HG02885 (cell line): Measurements from ENCODE around the gene ZC3H7B.
"Not testable (repeated sequence)": the region's sequence is repeated elsewhere in the genome, so short reads cannot be mapped to it uniquely, and the experiment has no call there.

Source experiments
- ATAC-seq: cut with Tn5 transposase; IDR thresholded peaks from one replicate; pipeline ENCODE4 v1.9.1; 2021; ENCODE audit warnings: mild to moderate bottlenecking; ENCODE audit not compliant: unreplicated experiment, poor library complexity

ZC3H7B gene

DNA sequence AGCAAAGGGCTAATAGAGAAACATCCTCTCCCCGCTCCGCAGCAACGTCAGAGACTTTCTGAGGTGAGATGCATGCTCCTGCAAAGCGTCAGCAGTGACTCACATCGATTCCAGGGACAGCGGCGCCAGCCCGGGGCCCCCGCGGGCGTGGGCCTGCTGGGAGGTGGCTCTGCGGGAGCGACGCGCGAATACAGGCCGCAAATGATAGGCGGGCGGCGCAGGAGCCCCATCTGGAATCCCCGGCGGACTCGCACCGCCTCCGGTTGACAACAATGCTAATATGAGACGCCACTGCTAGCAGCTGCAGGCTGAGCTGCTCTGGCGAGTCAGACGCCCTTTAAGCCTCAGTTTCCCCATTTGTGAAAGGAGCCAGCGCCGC, 15.9 kb upstream of the ZC3H7B start:
- ATAC-seq: no peak

DNA sequence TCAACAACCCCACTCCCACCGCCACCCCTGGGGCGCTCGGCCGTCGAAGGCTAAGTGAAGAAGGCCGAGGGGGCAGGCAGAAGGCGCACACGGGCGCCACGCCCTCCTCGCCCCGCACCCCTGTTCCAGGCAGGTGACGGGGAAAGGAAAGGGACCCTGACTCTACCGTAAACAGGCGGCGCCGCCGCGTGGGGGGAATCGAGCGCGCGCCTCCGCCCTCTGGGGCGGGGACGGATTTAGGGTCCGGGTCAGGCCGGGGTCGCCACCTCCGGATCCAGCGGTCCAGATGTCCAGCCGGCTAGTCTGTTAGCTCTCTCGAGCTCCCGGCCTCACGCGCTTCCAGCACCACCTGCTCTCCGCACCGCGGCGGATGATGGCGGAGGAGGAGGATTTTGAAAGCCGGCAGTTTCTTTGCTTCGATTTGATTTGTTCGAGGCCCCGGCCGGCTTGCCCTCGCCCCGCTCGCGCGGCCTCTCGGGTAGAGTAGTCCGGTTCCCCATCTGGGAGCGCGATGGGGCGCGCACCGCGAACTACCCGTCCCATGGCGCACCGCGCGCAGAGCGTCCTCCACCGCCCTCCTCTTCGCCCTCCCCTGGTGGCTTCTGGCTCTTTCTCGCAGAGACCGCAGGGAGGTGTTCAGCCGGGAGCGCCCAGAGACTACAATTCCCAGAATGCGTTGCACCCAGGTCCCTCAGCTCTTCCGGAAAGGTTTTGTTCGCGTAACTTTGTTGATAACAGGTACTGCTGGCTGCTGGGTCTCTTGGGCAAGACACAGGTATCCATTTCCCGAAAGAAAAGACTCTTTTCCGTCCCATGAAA, 15.3 kb upstream of the ZC3H7B start, which contains the start of gene RANGAP1:
Gene RANGAP1 (minus strand): TSS at position 368 of the 819 bp plus-strand sequence. CDS start 5,143 bp downstream, outside the sequence.
- ATAC-seq: peak; percentile 97

DNA sequence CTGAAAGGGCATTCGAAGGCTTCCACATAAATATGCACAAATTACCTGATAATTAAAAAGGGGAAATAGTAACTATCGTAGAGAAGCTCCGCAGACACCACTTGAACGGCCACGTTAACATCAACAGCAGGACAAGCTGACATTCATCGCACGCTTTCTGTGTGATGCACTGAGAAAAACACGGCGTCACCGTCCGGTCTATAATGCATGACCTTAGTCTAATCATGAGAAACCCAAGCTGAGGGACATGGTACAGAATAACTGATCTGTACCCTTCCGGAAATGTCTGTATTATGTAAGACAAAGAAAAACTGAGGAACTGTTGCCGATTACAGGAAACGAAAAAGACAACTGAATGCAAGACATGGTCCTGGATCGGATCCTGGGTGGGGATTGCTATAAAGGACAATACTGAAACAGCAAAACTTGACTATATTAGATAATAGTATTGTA, 14.7 kb upstream of the ZC3H7B start:
- ATAC-seq: peak; percentile 12

DNA sequence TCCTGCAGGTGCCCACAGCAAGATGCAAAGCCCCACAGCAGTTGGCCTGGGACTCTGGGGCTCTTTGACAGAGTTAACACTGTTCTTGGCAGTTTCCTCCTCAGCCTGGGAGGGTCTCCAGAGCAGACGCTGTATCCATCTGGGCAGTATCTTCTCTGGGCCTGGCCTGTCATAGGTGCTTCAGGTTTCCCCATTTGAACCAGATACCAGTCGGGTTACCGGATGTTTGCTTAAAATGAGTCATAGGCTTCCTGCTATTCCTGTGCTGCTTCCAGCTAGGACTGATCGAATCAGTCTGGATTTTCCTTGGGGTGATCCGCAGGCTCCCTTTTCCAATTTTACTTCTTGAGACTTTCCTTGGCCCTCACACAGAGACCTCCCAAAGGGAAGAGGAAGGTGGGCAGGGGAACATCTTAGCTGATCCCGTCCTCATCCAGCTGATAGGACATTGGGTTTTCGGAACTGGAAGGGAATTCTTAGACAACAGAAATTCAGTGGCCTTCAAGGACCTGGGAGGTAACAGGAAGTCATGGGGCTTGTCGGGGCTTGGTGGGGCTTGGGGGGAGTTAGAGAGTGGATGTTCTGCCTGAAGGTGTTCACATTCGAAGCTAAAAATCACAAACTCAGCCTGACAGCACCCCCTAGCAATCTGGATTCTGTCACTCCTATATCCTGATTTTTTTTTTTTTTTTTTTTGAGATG, 12.9 kb upstream of the ZC3H7B start:
- ATAC-seq: no peak

- ATAC-seq: no peak
These were observed 11.7 kb upstream of the ZC3H7B start for GRCh38 chr22:41289671-41290070.

DNA sequence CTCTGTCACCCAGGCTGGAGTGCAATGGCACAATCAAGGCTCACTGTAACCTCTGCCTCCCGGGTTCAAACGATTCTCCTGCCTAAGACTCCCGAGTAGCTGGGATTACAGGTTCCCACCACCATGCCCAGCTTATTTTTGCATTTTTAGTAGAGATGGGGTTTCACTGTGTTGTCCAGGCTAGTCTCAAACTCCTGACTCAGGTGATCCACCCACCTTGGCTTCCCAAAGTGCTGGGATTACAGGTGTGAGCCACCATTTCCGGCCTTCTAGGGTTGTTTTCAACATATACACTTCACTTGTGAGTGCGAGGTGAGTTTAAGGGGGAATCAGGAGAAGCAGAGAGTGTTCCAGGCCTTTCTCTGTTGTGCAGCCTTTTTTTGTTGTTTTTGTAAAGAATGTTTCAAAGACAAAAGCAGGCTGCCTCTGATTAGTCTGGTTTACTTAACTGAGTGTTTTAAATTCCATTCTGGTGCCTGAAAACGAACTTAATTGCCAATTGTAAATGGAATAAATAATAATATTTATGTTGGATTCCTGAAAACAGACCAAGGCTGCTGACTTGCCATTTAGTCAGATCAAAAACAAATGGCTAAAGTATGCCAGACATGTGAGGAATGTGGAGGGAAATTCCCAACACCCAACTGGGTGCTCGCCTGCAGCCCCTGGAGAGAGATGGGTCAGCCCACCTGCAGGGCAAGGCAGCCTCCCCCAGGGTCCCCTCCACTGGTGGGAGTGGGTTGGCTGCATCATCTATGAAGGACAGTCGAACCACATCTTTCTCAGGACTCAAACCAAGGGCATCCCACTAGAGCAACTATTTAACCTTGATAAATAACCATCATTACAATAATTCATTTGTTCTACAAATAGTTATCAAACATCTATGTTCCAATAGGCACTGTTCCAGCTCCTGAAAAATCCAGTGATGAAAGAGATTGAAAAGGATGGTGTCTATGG, 10.8 kb upstream of the ZC3H7B start:
- ATAC-seq: no peak

DNA sequence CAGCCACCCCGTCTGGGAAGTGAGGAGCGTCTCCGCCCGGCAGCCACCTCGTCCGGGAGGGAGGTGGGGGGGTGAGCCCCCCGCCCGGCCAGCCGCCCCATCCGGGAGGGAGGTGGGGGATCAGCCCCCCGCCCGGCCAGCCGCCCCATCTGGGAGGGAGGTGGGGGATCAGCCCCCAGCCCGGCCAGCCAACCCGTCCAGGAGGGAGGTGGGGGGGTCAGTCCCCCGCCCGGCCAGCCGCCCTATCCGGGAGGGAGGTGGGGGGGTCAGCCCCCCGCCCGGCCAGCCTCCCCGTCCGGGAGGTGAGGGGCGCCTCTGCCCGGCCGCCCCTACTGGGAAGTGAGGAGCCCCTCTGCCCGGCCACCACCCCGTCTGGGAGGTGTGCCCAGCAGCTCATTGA, 6.5 kb upstream of the ZC3H7B start:
- ATAC-seq: not testable (repeated sequence)

DNA sequence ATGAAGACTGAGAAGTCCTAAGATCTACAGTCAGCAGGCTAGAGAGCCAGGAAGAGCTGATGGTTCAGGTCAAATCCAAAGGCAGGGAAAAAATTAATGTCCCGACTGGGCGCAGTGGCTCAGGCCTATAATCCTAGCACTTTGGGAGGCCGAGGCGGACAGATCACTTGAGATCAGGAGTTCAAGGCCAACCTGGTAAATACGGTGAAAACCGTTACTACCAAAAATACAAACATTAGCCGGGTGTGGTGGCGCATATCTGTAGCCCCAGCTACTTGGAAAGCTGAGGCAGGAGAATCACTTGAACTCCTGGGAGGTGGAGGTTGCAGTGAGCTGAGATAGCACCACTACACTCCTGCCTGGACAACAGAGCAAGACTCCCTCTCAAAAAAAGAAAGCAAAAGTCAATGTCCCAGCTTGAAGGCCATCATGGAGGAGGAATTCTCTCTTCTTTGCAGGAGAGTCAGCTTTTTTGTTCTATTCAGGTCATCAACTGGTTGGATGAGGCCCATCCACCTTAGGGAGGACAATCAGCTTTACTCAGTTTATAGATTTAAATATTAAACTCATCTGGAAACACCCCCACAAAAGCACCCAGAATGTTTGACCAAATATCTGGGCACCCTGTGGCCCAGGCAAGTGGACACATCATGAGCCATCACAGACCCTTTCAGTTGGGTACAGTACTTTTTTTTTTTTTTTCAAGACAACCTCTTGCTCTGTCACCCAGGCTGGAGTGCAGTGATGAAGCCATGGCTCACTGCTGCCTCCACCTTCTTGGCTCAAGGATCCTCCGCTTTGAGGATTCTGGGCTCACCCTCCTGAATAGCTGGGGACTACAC, 4.3 kb upstream of the ZC3H7B start:
- no peak for ATAC-seq

- no peak for ATAC-seq
These were observed 664 bp upstream of the ZC3H7B start for GRCh38 chr22:41300661-41301060.

DNA sequence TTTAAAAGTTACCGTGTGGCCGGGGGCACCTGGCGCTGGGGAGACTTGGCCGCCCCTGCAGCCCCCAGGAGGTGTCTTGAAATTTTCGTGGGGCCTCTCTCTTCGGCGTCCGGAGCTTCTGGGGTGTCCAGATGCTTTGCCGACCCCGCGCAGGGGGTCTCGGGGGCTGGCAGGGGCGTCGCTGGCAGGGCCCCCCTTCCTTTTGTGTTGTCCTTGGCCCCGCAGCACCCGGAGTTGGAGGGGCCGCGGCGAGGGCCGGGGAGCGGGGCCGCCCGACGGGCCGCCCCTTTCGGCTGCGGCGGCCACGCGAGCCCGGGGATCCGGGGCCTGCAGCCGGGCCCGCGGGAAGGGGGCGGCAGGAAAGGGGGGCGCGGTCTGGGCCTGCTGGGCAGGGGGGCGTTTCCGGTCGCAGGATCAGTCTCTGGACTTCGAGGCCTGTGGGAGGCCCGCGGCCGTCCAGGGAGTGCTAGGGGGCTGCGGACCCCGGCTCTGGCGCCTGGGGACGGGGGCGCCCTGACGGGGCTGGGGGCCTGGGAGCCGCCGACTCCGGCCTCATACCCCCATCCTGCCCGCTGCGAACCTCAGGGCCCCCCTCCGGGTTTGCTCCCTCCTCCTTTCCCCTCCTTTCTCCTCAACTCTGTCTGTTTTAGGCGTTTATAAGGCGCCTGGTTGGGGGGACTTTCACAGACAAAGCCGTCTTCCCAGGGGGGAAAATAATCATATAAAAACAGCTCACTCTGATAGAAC, 869 bp downstream of the ZC3H7B start:
- ATAC-seq: no peak

DNA sequence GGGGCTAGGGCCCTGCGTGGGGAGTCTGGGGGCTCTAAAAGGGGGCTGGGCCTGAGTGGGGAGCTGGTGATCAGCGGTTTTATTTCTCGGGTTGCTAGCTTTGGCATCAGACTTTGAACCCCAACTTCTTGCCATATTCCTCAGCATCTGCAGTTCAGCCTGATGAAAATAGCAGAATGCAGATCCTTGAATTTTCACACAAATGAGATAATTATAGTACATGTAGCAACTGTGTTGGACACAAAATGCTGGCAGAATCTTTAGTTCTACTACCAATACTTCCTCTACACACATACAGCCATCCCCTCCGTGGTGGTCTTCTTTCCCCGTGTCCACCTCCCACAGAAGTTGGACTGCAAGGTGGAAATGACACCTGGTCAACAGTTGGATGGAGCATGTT, 1.5 kb downstream of the ZC3H7B start:
- no peak for ATAC-seq

DNA sequence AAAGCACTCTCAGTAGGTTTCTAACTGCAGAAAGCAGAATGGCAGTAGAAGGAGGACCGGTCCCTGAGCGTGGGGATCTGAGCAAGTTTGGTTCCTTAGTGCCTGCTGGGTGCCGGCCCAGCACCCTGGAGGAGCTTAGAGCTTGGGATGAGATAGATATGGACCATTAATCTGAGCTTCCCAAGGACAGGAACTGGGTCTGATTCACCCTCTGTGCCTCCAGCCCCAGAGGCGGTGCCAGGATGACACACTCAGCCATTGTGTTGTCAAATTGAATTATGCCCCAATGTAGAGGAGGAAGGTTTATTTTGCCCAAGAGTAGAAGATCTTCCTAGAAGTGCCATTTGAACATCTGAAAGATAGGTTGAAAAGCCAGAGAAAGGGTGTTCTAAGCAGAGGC, 4.3 kb downstream of the ZC3H7B start:
- no peak for ATAC-seq

- ATAC-seq: no peak
These were observed 6.7 kb downstream of the ZC3H7B start for GRCh38 chr22:41308054-41308453.

DNA sequence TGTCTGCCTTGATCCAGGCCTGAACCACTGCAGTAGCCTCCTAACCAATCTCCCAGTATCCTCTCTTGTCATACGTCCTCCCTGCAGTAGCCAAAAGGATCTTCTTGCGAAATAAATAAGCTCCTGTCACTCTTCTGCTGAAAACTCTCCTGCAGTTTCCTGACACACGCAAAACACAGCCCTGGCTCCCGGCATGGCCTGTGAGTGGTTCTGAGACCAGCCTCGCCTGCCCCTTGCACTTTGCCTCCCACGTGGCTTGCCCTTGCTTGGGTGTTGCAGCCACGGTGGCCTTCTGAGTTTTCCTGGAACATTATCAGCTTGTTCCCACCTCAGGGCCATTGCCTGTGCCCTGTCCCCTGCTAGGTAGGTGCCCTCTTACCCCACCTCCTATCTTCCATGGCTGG, 7.2 kb downstream of the ZC3H7B start:
- no peak for ATAC-seq

DNA sequence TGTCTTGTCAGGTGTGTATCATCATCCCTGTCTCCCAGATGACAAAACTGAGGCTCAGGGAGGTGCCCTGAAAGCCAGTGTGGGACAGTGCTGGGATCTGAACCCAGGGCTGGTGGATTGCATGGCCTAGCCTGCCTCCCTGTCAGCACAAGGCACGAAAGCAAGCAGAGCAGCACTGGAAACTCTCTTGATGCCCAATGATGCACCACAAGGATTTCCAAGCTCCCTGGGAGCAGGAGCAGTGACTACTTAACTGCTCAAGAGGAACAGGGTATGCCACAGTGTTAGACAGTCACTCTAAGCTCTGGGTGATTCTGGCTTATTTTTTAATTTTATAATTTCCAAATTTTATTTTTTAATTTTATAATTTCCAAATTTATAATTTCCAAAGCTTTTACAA, 9.0 kb downstream of the ZC3H7B start:
- no peak for ATAC-seq

DNA sequence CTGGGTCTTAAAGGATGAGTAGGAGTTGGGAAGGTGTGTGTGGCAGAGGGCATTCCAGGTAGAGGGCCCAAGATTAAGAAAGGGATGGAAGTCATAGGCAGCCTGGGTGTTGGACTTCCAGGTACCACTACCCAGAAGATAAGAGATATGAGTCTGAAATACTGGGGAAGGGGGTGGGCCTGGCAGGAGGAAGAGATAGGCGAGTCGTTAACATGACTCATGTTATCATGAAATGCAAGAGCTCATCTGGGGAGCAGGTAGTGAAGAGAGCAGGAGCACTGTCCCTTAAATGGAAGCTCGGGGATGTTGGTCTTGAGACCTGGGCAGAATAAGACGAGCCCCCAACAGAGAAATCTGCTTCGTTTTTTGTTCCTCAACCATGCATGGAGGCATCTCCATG, 10.2 kb downstream of the ZC3H7B start:
- ATAC-seq: no peak

DNA sequence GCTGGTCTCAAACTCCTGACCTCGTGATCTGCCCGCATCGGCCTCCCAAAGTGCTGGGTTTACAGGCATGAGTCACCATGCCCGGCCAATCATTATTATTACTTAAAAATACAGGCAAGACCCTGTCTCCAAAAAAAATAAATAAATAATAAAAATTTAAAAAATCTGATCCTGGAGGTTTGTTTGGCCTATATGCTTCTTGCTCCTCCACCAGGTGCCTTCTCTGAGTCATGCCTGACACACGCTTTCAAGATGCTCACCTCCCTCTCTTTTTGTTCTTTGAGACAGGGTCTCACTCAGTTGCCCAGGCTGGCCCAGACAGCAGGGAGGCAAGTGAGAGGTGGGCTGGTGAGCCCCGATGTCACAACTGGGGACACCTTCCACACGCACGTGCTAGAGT, 13.5 kb downstream of the ZC3H7B start:
- no peak for ATAC-seq

DNA sequence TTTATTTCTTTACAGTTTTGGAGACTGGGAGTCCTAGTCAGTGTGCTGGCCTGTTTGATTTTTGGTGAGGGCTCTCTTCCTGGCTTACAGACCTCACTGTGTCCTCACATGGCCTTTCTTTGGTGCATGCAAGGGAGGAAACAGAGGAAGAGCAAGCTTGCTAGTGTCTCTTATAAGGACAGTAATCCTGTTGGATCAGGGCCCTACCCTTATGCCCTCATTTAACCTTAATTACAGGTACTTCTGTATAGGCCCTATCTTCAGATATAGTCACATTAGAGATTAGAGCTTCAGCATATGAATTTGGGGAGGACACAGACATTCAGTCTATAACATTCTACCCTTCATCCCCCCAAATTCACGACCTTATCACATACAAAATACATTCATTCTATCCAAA, 14.3 kb downstream of the ZC3H7B start:
- no peak for ATAC-seq
